ENCODE results near the gene ANKRD7. TPM values are rescaled to one million over a fixed set of nuclear protein-coding genes. Genes with fewer than 3 reads are reported as not detected.

ANKRD7 gene
- total RNA-seq, 3 donors from 2014 or later: 0.32 to 0.73 TPM; not detected in 1

GRCh38 chr7:118217210-118217619 lies 7.3 kb upstream of the ANKRD7 start:
- TF ChIP-seq, protein P1, sequence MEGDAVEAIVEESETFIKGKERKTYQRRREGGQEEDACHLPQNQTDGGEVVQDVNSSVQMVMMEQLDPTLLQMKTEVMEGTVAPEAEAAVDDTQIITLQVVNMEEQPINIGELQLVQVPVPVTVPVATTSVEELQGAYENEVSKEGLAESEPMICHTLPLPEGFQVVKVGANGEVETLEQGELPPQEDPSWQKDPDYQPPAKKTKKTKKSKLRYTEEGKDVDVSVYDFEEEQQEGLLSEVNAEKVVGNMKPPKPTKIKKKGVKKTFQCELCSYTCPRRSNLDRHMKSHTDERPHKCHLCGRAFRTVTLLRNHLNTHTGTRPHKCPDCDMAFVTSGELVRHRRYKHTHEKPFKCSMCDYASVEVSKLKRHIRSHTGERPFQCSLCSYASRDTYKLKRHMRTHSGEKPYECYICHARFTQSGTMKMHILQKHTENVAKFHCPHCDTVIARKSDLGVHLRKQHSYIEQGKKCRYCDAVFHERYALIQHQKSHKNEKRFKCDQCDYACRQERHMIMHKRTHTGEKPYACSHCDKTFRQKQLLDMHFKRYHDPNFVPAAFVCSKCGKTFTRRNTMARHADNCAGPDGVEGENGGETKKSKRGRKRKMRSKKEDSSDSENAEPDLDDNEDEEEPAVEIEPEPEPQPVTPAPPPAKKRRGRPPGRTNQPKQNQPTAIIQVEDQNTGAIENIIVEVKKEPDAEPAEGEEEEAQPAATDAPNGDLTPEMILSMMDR (IDR thresholded peaks at IDR 0.05): no peak
- TF ChIP-seq POLR2A (IDR thresholded peaks at IDR 0.05) (no peak), POLR2AphosphoS5 (IDR thresholded peaks at IDR 0.05) (no peak)
- DNase-seq (ENCODE audit: low spot score in 2 of 2): no peak
- H3K27ac ChIP-seq: no peak overlapping the region
- no peak overlapping the region for H3K4me3 ChIP-seq
- H3K36me3 ChIP-seq: no peaks in the 10 kb centered on the region
- no peaks in the 10 kb centered on the region for H3K9me3 ChIP-seq
- no peaks in the 10 kb centered on the region for H3K4me1 ChIP-seq
- no peaks in the 10 kb centered on the region for H3K27me3 ChIP-seq
- intact Hi-C loops (cut with DNase I; ENCODE audit: low total_unique reads): no loop called here

GRCh38 chr7:118218413-118219156 lies 5.9 kb upstream of the ANKRD7 start:
- H3K27me3 ChIP-seq: no peaks in the 10 kb centered on the region
- no peak overlapping the region for H3K27ac ChIP-seq
- TF ChIP-seq POLR2AphosphoS5 (IDR thresholded peaks at IDR 0.05) (no peak), POLR2A (IDR thresholded peaks at IDR 0.05) (no peak)
- TF ChIP-seq, protein P1 (IDR thresholded peaks at IDR 0.05): no peak
- intact Hi-C loops (cut with DNase I; ENCODE audit: low total_unique reads): no loop called here
- DNase-seq (ENCODE audit: low spot score in 2 of 2): no peak
- H3K9me3 ChIP-seq: no peaks in the 10 kb centered on the region
- no peaks in the 10 kb centered on the region for H3K4me1 ChIP-seq
- H3K4me3 ChIP-seq: no peak overlapping the region
- no peaks in the 10 kb centered on the region for H3K36me3 ChIP-seq

GRCh38 chr7:118219157-118219512 lies 5.4 kb upstream of the ANKRD7 start:
- Histone ChIP-seq H3K36me3 (no peaks in the 10 kb centered on the region), H3K27ac (no peak overlapping the region), H3K4me3 (no peak overlapping the region), H3K27me3 (no peaks in the 10 kb centered on the region), H3K4me1 (no peaks in the 10 kb centered on the region), H3K9me3 (no peaks in the 10 kb centered on the region)
- intact Hi-C loops (cut with DNase I; ENCODE audit: low total_unique reads): no loop called here
- TF ChIP-seq POLR2A (IDR thresholded peaks at IDR 0.05): no peak
- no peak for DNase-seq (ENCODE audit: low spot score in 2 of 2)

DNA sequence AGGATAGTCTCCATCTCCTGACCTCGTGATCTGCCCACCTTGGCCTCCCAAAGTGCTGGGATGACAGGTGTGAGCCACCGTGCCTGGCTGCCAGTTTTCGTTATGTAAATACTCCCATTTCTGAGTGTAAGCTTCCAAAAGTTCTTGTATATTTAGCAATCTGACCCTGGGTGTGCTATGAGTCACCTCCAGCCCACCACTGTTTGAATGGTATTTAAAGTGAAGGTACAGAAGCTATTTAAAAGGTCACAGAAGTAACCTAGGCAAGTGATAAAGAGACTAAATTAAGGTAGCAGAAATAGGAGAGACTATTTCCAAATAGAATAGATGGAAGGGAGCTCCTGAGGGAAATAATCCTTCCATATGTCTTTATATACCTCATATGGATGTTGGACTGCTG lies 3.9 kb upstream of the ANKRD7 start:
- TF ChIP-seq POLR2AphosphoS5 (IDR thresholded peaks at IDR 0.05) (no peak), POLR2A (IDR thresholded peaks at IDR 0.05) (no peak)
- TF ChIP-seq, protein P1 (IDR thresholded peaks at IDR 0.05): no peak
- Histone ChIP-seq H3K4me3 (no peak overlapping the region), H3K27me3 (no peaks in the 10 kb centered on the region), H3K27ac (no peak overlapping the region), H3K9me3 (no peaks in the 10 kb centered on the region), H3K36me3 (no peaks in the 10 kb centered on the region), H3K4me1 (no peaks in the 10 kb centered on the region)
- DNase-seq (ENCODE audit: low spot score in 2 of 2): no peak
- intact Hi-C loops (cut with DNase I; ENCODE audit: low total_unique reads): no loop called here

DNA sequence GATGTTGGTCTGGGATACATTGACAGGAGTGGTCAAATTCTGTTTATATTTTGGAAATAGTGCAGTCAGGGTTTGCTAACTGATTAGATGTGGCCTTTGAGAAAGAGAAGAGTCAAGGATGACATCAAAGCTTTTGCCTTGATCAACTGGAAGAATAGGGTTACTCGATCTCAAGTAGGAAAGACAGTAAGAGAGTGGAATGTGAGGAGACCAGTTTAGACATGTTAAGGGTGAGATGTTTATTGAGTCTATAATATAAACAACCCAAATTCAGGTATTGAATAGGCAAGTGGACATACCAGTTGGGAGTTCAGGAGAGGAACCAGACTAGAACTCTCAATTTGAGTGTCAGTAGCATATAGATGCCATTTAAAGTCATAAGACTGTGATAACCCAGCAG lies 1.9 kb upstream of the ANKRD7 start:
- Histone ChIP-seq H3K36me3 (no peaks in the 10 kb centered on the region), H3K27ac (no peak overlapping the region), H3K4me3 (no peak overlapping the region), H3K4me1 (no peaks in the 10 kb centered on the region), H3K27me3 (no peaks in the 10 kb centered on the region), H3K9me3 (no peaks in the 10 kb centered on the region)
- no peak for DNase-seq (ENCODE audit: low spot score in 2 of 2)
- intact Hi-C loops (cut with DNase I; ENCODE audit: low total_unique reads): no loop called here
- TF ChIP-seq POLR2A (IDR thresholded peaks at IDR 0.05): no peak
- TF ChIP-seq, protein P1 (IDR thresholded peaks at IDR 0.05): no peak
- TF ChIP-seq POLR2AphosphoS5 (IDR thresholded peaks at IDR 0.05): no peak

Measured in breast epithelium (tissue), 4 donors.